Endothelial cell of umbilical vein (primary cell): Measurements from ENCODE around the gene TNS1. TPM values are rescaled to one million over a fixed set of nuclear protein-coding genes. Genes with fewer than 3 reads are reported as not detected.

ENCODE experiments used
- BruUV-seq: library from RNA; stranded (reverse); fragments of 400-500 nt; replicated peaks from 2 replicates; lab custom pipeline; 2021; lab: Mats Ljungman, UMichigan
- CTCF ChIA-PET: fragments of 300-600, 350-600 bp; sonication (Branson Sonifier 250); formaldehyde crosslinking; loops from one replicate; lab custom pipeline; 2021; ENCODE audit warnings: antibody characterized with exemption, inconsistent platforms; lab: Charles Lee
- POLR2A ChIA-PET: fragments of 300-600, 350-600 bp; sonication (Branson Sonifier 250); formaldehyde crosslinking; loops from one replicate; lab custom pipeline; 2021; ENCODE audit warnings: antibody characterized with exemption, inconsistent platforms; lab: Charles Lee
- DNase-seq: peaks from one replicate; pipeline ENCODE4 v3.0.0-alpha.2; 2011; ENCODE audit warnings: low read depth, low spot score
- FAIRE-seq: peaks from 2 replicates; lab custom pipeline; 2011; peaks lifted over from hg19 to GRCh38; lab: Jason Lieb, UNC
- H2AFZ ChIP-seq: 2 replicates; pipeline ENCODE4 v1.6.0; 2012; ENCODE audit warnings: low read depth, low read length, control low read depth, inconsistent platforms
- H3K27ac ChIP-seq: 2 replicates; pipeline ENCODE4 v1.5.1; 2011; ENCODE audit warnings: low read depth, mild to moderate bottlenecking, control low read depth, low read length, moderate library complexity; ENCODE audit not compliant: insufficient read depth
- H3K27me3 ChIP-seq, 2 experiments: 2 replicates each; pipeline versions ENCODE4 v1.6.0 to v1.6.1; 2011; ENCODE audit warnings: low read length in 2 of 2, mixed read lengths in 1 of 2; ENCODE audit not compliant: control insufficient read depth in 2 of 2, insufficient read depth in 2 of 2
- H3K36me3 ChIP-seq, 2 experiments: 2 replicates in 1 of 2; 3 replicates in 1 of 2; pipeline ENCODE4 v1.5.1; 2011; ENCODE audit warnings: low read length in 2 of 2, mild to moderate bottlenecking in 1 of 2, moderate library complexity in 1 of 2; ENCODE audit not compliant: control insufficient read depth in 2 of 2, insufficient read depth in 2 of 2; ENCODE audit errors: extremely low read depth in 1 of 2
- H3K4me1 ChIP-seq: 3 replicates; pipeline ENCODE4 v1.5.1; 2011; ENCODE audit warnings: mild to moderate bottlenecking, low read length; ENCODE audit not compliant: control insufficient read depth, insufficient read depth; ENCODE audit errors: extremely low read depth
- H3K4me2 ChIP-seq: 2 replicates; pipeline ENCODE4 v1.6.1; 2011; ENCODE audit warnings: low read length, control low read depth, mixed read lengths; ENCODE audit not compliant: insufficient read depth
- H3K4me3 ChIP-seq, 3 experiments: fragments of 200-600 bp in 1 of 3; sonication (generic), shearing (Covaris generic) in 1 of 3; replicated peaks in 1 of 3; 2 replicates each; pipeline ENCODE4 v1.5.1; 2011 to 2016; ENCODE audit warnings: control low read depth in 3 of 3, low read length in 3 of 3, mild to moderate bottlenecking in 2 of 3, inconsistent platforms in 1 of 3, low read depth in 1 of 3, moderate library complexity in 1 of 3; ENCODE audit not compliant: insufficient read depth in 1 of 3
- H3K79me2 ChIP-seq: 2 replicates; pipeline ENCODE4 v1.6.0; 2012; ENCODE audit warnings: low read length, inconsistent platforms; ENCODE audit not compliant: control insufficient read depth, insufficient read depth
- H3K9ac ChIP-seq: replicated peaks from 2 replicates; pipeline ENCODE3; 2011; ENCODE audit warnings: low read length, control low read depth; ENCODE audit not compliant: insufficient read depth; ENCODE audit errors: extremely low read depth
- H3K9me1 ChIP-seq: replicated peaks from 3 replicates; pipeline ENCODE4 v1.6.0; 2011; ENCODE audit warnings: mild to moderate bottlenecking, low read length; ENCODE audit not compliant: control insufficient read depth, insufficient read depth; ENCODE audit errors: extremely low read depth
- H3K9me3 ChIP-seq: replicated peaks from 2 replicates; pipeline ENCODE4 v1.5.1; 2012; ENCODE audit warnings: low read length, inconsistent platforms; ENCODE audit not compliant: control insufficient read depth, insufficient read depth
- H4K20me1 ChIP-seq: replicated peaks from 2 replicates; pipeline ENCODE3; 2011; ENCODE audit warnings: mild to moderate bottlenecking, low read length; ENCODE audit not compliant: control insufficient read depth, insufficient read depth; ENCODE audit errors: extremely low read depth
- EZH2 ChIP-seq: IDR thresholded peaks from 2 replicates; pipeline ENCODE4 v1.6.1; 2012; ENCODE audit warnings: borderline replicate concordance, low read depth, mild to moderate bottlenecking, moderate library complexity, low read length, inconsistent platforms; ENCODE audit not compliant: severe bottlenecking
- FOS ChIP-seq: IDR thresholded peaks from 2 replicates; pipeline ENCODE4 v1.6.1; 2011; ENCODE audit warnings: mild to moderate bottlenecking, low read length, moderate library complexity, borderline replicate concordance; ENCODE audit not compliant: insufficient read depth
- GATA2 ChIP-seq: IDR thresholded peaks from 2 replicates; pipeline ENCODE4 v1.7.0; 2011; ENCODE audit warnings: low read depth, mild to moderate bottlenecking, moderate library complexity, mixed read lengths, low read length; ENCODE audit not compliant: insufficient read length, insufficient read depth
- JUN ChIP-seq: IDR thresholded peaks from 2 replicates; pipeline ENCODE4 v1.6.1; 2011; ENCODE audit warnings: borderline replicate concordance, low read depth; ENCODE audit not compliant: insufficient read length, insufficient read depth
- MYC ChIP-seq: IDR thresholded peaks from one replicate; pipeline ENCODE4 v1.6.1; 2011; ENCODE audit warnings: mild to moderate bottlenecking, low read depth, low read length
- POLR2A ChIP-seq: IDR thresholded peaks from 2 replicates; pipeline ENCODE4 v1.6.1; 2012; ENCODE audit warnings: low read depth, mild to moderate bottlenecking, control low read depth, low read length
- POLR2AphosphoS5 ChIP-seq: IDR thresholded peaks from 2 replicates; pipeline ENCODE4 v1.6.1; 2012; ENCODE audit warnings: low read depth, mild to moderate bottlenecking, control low read depth, low read length, moderate library complexity; ENCODE audit not compliant: insufficient read depth
- dilution Hi-C: fragments of 300-500 bp; cut with MboI; formaldehyde crosslinking; loops from one replicate; pipeline ENCODE4 v1.15.0; 2019; ENCODE audit warnings: low sequenced_read_pairs; ENCODE audit not compliant: extremely low pct_ligation_motif_present
- intact Hi-C: fragments of 100-400 bp; cut with micrococcal nuclease; formaldehyde crosslinking; loops from one replicate; pipeline ENCODE4 v1.10.0; 2022
- polyA plus RNA-seq, 4 experiments: library from polyadenylated mRNA; depleted of rRNA in 3 of 4; stranded (reverse) in 3 of 4; unstranded in 1 of 4; fragments of >200 nt; gene quantifications; 2 replicates each; pipeline versions ENCODE4 v1.2.1 to v1.2.3, GENCODE V29; 2011 to 2012; ENCODE audit warnings: missing spikeins in 1 of 4
- total RNA-seq: library from RNA; stranded (reverse); gene quantifications from 2 replicates; pipeline ENCODE4 v1.2.3, GENCODE V29; 2021
- TF ChIP-seq, protein P1 (sequence below): IDR thresholded peaks from 2 replicates; pipeline ENCODE4 v1.6.1; 2011; ENCODE audit not compliant: insufficient read depth, insufficient read length
- TF ChIP-seq, protein P2 (sequence below), 2 donors: IDR thresholded peaks; 1 replicate in 1 of 2; 2 replicates in 1 of 2; pipeline ENCODE4 v1.5.1; 2011; ENCODE audit warnings: low read length in 2 of 2, mild to moderate bottlenecking in 2 of 2, moderate library complexity in 2 of 2, control low read depth in 1 of 2, inconsistent platforms in 1 of 2, low read depth in 1 of 2; ENCODE audit not compliant: insufficient read depth in 1 of 2; ENCODE audit errors: extremely low read depth in 1 of 2

Gene TNS1
- total and polyA plus RNA-seq, 2 donors (not counting 3 experiments of a cell fraction or from before 2014, with no cell fraction given), result 11.0 to 52.1 TPM

DNA sequence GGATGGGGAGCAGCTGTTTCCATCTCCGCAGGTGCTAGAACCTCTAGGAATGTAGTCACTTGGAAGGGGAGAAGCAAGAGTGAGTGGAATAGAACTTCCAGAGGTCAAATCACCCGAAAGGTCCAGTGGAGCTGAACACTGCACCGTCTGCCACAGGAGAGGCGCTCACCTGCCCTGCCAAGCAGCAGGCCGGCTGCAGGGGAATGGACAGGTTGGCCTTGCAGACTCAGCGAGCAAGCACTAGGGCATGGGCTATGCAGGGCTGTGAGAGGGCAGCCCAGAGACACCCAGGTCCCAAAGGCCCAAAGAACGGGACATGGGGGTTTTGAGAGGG, 214.2 kb downstream of the TNS1 start:
- Histone ChIP-seq H3K9me1 (no peaks in the 10 kb centered on the region), H3K27me3 (no peaks in the 10 kb centered on the region), H3K4me1 (no peaks in the 10 kb centered on the region), H4K20me1 (no peaks in the 10 kb centered on the region), H3K4me2 (no peak overlapping the region), H3K36me3 (no peaks in the 10 kb centered on the region), H3K9me3 (no peaks in the 10 kb centered on the region), H3K27ac (no peak overlapping the region), H3K79me2 (no peaks in the 10 kb centered on the region), H2AFZ (no peak overlapping the region), H3K4me3 (no peak overlapping the region), H3K9ac (no peak overlapping the region)
- CTCF ChIA-PET, result interaction anchor here (0.6 to 10.3 kb wide), 28 partner anchors 10 to 281 kb away, joined by 3 to 341 read pairs (median 4); partner anchors contain the start of gene RUFY4
- no peak for TF ChIP-seq JUN
- TF ChIP-seq POLR2AphosphoS5, result no peak
- TF ChIP-seq GATA2, result no peak
- no peak for TF ChIP-seq FOS
- TF ChIP-seq EZH2, result no peak
- no peak for TF ChIP-seq POLR2A
- TF ChIP-seq, protein P1, sequence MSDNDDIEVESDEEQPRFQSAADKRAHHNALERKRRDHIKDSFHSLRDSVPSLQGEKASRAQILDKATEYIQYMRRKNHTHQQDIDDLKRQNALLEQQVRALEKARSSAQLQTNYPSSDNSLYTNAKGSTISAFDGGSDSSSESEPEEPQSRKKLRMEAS, result no peak
- no peak for TF ChIP-seq MYC
- TF ChIP-seq, protein P2, sequence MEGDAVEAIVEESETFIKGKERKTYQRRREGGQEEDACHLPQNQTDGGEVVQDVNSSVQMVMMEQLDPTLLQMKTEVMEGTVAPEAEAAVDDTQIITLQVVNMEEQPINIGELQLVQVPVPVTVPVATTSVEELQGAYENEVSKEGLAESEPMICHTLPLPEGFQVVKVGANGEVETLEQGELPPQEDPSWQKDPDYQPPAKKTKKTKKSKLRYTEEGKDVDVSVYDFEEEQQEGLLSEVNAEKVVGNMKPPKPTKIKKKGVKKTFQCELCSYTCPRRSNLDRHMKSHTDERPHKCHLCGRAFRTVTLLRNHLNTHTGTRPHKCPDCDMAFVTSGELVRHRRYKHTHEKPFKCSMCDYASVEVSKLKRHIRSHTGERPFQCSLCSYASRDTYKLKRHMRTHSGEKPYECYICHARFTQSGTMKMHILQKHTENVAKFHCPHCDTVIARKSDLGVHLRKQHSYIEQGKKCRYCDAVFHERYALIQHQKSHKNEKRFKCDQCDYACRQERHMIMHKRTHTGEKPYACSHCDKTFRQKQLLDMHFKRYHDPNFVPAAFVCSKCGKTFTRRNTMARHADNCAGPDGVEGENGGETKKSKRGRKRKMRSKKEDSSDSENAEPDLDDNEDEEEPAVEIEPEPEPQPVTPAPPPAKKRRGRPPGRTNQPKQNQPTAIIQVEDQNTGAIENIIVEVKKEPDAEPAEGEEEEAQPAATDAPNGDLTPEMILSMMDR (IDR thresholded peaks at IDR 0.05; ENCODE audit: extremely low read depth in 1 of 2, insufficient read depth in 1 of 2, low read depth in 1 of 2, low read length in 2 of 2), result no peak
- intact Hi-C loops, result loop anchor here (1.0 kb wide), 7 partner anchors 28 to 280 kb away; no protein-coding TSS in a partner anchor
- DNase-seq (no peak), FAIRE-seq (no peak)
- no TSS peak for BruUV-seq
- dilution Hi-C loops, result no loop called here
- POLR2A ChIA-PET, result no interaction called here
